HG03097 (cell line): ENCODE measurements around the gene CBS.
"Not testable (repeated sequence)": the region's sequence is repeated elsewhere in the genome, so short reads cannot be mapped to it uniquely, and the experiment has no call there.

Experiments
- ATAC-seq: cut with Tn5 transposase; IDR thresholded peaks from one replicate; pipeline ENCODE4 v1.9.1; 2021; ENCODE audit not compliant: unreplicated experiment, low FRiP score

Gene CBS

DNA sequence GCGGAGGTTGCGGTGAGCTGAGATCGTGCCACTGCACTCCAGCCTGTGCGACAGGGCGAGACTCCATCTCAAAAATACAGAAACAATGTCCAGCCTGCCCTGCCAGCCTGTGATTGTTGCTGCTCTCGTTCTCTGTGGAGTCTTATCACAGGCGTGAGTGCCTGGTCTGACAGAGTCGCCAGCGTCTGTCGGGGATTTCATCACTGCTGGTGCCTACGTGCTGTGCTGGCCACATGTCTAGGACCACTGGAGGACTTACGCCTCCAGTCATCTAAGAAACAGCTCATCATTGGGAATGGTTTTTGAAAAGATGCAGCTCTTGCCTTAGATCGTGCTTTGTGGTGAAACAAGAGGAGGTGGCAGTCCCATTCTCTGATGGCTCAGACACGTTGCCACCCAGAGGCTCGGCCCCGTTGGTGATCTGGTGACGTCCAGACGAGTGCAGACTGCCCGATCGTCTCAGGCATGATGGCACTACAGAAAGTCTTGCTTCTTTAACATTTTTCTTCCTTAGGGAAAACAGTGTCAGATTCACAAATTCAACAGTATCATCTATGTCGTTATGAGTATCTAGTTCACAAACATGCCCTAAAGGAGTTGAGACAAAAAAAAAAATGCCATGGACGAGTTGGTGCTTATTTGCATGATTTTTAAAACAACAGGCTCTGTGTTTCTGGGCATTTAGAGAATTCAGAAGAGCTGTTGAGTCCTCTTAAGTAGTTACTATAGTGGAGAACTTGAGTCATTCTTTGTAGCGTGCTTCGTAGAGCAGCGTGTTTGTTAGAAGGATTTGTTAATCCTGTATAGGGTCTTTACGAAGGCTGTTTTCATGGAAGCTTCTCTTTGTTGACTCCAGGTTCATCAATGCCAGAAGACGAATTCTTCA lies 47.5 kb downstream of the CBS start:
- no peak for ATAC-seq

DNA sequence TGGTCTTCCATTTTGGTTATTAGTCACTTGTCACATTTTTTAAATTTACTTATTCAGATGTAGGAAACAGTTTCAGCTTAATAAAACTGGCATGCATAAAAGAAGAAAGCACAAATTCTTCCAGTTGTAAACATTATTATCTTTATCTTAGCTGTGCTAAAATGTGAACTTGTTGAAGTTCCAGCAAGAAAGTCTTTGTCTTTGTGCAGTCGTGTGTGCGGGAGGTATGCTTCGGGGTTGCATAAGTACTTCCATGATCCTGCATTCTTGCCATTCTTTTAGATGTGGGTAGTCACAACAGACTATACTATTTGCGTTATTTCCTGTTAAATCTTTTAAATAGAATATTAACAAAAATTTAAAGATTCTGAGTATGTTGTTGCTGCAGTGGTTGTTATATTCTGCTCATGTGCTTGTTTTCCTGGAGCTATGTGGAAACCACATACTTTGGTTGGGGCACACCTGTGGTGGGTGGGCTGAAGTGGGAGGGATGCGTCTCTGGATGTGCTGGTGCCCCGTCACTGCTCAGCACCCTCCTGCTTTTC lies 49.9 kb downstream of the CBS start:
- no peak for ATAC-seq

- ATAC-seq, result no peak
Observed at GRCh38 chr21:43024439-43025136, 51.0 kb downstream of the CBS start.

DNA sequence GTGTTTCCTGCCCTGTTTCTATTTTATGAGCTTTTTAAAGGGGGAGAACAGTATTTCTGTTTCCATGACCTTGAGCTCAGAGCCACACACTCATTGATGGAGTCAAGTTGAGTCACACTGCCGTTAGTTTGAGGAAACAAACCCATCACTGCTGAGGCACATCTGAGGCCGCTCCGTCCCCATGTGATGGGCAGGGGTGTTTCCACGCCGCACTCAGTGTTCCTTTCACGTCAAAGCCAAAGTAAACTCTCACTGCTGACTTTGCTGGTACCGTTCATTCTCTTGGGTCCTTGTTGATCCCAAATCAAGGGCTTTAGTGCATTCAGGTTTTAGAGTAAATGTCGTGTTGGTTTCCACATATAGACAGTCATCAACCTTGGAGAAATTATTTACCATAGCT lies 52.5 kb downstream of the CBS start:
- ATAC-seq, result no peak

DNA sequence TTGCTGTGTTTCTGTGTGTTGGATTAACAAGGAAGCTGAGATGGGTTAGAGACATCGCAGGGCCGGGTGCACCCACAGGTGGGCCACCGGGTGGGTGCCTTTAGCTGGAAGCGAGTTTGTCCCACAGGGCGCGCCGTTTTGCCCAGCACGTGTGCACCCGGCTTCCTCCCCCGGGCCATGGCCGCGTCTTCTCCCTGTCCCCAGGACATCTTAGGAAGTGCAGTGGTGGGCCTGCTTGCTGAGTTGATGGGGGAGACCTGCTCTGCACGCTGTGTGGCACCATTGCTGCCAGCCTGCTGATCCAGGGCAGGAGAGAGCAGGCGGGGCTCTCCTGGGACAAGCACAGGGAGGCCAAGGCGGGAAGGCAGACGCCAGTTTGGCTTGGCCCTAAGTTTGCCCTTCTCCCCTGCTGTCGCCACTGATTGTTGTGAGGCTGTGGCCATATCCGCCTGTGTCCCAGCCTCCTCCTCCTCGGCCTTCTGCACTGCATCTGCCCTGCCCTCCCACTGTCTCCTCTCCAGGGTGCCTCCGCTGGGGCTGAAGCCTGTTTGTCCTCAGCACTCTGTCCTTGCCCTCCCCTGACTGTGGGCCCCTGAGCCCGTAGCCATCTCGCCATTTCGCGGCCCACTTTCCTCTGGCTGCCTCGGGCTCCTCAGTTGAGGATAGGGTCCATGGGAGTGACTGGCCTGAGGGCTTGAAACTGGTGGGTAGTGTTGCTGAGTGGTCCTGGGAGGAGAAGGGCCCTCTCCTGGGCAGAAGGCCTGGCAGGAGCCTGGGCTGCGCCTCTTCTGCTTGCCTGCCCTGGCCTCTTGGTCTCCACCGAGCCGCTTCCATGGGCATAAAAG lies 53.7 kb downstream of the CBS start:
- ATAC-seq, result no peak

- no peak for ATAC-seq
Observed at GRCh38 chr21:43021191-43021590, 54.4 kb downstream of the CBS start.

DNA sequence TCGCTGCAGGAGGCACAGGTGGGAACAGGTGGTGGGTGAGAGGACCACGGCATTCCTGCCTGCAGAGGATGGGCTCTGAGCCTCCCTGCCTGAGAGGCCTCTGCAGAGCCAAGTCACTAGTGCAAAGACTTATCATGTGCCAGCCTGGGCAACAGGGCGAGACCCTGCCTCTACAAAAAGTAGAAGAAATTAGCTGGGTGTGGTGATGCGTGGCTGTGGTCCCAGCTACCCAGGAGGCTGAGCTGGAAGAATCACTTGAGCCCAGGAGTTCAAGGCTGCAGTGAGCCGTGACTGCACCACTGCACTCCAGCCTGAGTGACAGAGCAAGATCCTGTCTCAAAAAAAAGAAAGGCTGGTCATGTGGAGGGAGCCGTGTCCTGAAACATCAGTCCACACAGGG lies 54.9 kb downstream of the CBS start:
- ATAC-seq, result no peak

GRCh38 chr21:43020177-43020576 lies 55.5 kb downstream of the CBS start:
- ATAC-seq, result no peak

GRCh38 chr21:43018519-43018918 lies 57.1 kb downstream of the CBS start:
- no peak for ATAC-seq

- no peak for ATAC-seq
Observed at GRCh38 chr21:43016728-43017127, 58.9 kb downstream of the CBS start.

- no peak for ATAC-seq
Observed at GRCh38 chr21:43015906-43016540, 59.6 kb downstream of the CBS start.

DNA sequence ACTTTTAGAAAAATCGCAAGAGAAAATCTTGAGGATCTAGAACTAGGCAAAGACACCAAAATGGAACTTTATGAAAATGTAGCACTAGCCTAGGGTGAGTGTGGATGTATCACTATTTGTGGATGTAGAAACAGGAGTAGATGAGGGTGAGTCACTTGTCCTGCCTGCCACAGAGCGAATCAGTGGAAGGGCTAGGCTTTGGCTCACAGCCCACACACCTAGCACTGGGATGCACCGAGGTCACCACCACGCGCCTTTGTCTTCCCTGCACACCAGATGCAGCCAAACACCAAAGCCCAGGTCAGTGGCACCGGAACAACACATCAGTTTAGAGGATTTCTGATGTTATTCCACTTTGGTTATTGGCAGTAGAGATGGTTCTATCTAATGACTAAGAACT lies 63.0 kb downstream of the CBS start:
- no peak for ATAC-seq

DNA sequence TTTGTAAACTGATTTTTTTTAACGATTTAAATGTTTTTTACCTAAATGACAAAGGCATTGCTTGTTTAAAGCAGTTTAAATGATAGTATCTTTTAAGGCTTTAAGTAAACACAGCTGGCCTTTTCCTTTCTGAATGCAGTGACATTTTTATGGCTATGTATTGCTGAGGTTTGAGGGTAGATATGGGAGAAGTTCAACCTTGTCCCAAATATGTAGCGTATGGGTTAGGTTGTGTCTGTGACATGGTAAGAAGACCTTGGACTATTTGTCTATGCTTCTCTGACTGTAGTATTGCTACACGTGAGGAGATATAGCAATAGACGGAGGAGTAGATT lies 68.8 kb downstream of the CBS start:
- ATAC-seq, result no peak

DNA sequence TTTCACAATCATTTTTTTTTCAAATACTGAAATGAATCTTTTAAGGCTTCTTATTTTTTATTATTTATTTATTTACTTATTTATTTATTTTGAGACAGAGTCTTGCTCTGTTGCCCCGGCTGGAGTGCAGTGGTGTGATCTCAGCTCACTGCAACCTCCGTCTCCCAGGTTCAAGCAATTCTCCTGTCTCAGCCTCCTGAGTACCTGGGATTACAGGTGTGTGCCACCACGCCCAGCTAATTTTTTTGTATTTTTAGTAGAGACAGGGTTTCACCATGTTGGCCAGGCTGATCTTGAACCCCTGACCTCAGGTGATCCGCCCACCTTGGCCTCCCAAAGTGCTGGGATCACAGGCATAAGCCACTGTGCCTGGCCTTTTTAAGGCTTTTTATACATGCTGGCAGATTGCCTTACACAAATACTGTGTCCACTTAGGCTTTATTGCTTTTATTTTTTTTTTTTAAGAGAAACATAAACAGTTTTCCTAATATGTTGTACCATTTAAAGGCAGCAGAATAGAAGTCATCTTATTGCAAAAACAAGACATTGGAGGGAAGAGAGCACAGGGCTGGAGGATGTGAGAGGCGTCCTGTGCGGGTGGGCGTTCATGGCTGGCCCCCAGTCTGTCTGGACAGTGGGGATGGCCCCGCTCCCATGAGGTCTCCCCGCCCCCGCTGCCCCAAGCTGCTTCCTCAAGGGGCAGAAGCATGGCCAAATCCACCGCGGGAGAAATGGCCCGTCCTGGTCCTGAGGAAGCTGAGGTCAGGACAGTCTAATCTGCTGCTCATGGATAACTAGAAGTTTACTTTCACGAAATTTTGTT lies 69.4 kb downstream of the CBS start:
- not testable (repeated sequence) for ATAC-seq

DNA sequence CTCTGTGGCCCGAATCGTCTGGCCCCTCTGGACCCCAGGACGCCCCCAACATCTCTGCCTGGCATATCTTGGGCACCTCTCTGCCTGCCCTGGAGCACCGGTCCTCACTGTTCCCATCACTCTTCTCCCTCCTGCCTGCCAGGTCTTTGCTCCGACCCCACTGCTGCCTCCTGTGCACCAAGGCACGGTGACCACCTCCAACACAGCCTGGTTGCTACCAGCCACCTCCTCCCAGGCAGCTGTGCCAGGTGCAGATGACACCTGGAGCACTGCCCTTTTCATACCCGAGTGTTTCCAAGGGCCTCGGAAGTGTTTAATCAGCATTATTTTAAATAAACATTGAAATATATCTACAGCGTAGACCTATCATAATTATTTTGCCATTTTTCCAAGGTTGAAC lies 70.0 kb downstream of the CBS start:
- no peak for ATAC-seq

DNA sequence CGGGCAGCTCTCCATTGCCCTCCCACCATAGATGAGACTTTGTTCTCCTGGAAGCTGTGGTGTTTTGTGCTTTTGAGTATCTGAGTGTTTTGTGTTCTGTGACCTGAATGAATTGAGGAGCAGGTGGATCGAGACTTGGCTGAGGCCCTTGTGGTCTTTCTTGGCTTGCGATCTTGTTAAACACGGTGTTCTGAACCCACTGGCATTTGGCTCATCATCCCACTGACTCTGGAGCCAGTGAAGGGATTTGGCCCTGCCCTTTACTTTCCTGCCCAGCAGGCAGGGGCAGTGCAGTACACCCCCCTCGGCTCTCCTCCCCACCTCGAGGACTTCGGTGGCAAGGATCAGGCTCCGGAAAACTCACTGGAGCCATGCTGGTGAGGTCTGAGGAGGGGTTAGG lies 70.7 kb downstream of the CBS start:
- no peak for ATAC-seq
